GM12864 (cell line): Measurements from ENCODE around the gene TRIP10.

Experiments
- DNase-seq: peaks from one replicate; pipeline ENCODE4 v3.0.0-alpha.2; 2011; ENCODE audit warnings: low read depth
- H3K4me3 ChIP-seq: 2 replicates; pipeline ENCODE4 v1.5.1; 2011; ENCODE audit warnings: mild to moderate bottlenecking, low read depth, low read length, control low read depth
- TF ChIP-seq, protein P1 (sequence below): IDR thresholded peaks from 2 replicates; pipeline ENCODE4 v1.5.1; 2011; ENCODE audit warnings: low read depth, mild to moderate bottlenecking, moderate library complexity, low read length, control low read depth, inconsistent platforms; ENCODE audit errors: missing control alignments

Gene TRIP10, protein sequence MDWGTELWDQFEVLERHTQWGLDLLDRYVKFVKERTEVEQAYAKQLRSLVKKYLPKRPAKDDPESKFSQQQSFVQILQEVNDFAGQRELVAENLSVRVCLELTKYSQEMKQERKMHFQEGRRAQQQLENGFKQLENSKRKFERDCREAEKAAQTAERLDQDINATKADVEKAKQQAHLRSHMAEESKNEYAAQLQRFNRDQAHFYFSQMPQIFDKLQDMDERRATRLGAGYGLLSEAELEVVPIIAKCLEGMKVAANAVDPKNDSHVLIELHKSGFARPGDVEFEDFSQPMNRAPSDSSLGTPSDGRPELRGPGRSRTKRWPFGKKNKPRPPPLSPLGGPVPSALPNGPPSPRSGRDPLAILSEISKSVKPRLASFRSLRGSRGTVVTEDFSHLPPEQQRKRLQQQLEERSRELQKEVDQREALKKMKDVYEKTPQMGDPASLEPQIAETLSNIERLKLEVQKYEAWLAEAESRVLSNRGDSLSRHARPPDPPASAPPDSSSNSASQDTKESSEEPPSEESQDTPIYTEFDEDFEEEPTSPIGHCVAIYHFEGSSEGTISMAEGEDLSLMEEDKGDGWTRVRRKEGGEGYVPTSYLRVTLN

DNA sequence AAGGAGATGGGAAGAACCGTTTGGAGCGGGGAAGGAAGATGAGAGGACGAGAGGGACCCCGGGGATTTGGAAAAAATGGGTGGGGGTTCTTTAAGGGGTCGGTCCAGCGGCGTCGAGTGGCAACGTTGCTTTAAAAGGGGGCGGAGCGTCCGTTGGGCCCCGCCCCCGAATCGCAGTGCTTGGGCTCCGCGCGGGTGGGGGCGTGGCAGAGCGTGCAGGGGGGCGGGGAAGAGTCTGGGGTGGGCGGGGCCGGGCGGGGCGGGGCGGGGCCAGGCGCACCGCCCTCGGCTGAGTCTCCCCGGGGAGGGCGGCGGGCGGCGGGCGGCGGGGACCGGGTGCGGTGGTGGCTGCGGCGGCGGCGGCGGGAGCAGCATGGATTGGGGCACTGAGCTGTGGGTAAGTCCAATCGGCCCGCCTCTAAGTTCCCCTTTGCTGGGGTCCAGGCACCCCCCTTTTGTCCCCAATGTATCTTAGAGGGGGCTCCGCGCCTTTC, at the start of gene TRIP10:
TSS of gene TRIP10 (plus strand) at position 291 of the 493 bp plus-strand sequence. CDS start at position 373, 82 bp downstream.
- TF ChIP-seq, protein P1, sequence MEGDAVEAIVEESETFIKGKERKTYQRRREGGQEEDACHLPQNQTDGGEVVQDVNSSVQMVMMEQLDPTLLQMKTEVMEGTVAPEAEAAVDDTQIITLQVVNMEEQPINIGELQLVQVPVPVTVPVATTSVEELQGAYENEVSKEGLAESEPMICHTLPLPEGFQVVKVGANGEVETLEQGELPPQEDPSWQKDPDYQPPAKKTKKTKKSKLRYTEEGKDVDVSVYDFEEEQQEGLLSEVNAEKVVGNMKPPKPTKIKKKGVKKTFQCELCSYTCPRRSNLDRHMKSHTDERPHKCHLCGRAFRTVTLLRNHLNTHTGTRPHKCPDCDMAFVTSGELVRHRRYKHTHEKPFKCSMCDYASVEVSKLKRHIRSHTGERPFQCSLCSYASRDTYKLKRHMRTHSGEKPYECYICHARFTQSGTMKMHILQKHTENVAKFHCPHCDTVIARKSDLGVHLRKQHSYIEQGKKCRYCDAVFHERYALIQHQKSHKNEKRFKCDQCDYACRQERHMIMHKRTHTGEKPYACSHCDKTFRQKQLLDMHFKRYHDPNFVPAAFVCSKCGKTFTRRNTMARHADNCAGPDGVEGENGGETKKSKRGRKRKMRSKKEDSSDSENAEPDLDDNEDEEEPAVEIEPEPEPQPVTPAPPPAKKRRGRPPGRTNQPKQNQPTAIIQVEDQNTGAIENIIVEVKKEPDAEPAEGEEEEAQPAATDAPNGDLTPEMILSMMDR, result no peak
- H3K4me3 ChIP-seq, result peak within 1 kb of the TSS; percentile 71
- no peak for DNase-seq

DNA sequence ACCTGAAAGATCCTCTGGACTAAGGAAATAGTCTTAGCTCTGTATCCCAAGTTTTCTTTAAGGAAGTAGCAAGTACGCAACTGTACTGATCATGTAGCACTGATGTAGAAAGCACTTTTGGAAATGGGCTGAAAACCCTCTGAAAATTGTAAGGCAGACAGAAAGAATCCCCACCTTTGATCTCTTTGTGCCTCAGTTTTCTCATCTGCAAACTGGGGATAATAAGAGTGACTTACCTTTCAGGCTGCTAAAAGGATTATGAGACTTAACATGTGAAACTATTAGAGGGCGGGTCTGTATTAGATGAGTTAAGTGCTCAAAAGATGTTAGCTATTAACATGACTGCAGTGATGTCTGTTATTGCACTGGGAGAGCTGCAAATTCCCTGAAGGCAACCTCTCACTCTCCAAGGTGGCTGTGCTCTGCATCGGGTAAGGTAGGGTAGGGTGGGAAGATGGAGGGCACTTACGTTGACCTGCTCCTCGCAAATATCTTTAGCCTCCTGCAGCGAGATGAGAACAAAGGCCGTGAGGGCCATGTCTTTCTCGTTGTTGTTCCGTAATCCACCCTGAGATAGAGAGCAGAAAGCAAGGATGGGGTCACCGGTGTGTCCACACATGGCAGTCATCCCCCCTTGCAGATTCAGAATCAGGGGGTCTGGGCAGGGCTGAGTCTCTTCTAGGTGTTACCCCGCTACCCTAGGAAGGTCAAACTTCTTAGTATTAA, 49.2 kb upstream of the TRIP10 start:
- DNase-seq, result no peak
- TF ChIP-seq, protein P1, result no peak
- H3K4me3 ChIP-seq, result no peak overlapping the region

DNA sequence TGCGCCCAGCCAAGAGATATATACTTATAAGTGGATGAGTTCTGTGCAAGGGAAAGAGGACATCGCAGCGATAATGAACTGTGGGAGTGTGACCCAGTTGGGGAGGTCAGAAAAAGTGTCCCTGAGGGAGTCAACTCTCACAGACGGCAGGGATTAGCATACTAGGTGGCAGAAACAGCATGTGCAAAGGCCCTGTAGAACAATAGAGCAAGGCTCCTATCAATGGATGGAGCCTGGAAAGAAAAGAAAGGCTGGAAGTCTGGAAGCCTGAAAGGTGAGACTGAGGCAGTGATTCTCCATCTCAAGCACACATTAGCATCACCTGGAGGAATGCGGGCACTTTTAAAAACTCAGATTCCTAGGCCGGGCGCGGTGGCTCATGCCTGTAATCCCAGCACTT, 48.1 kb upstream of the TRIP10 start:
- H3K4me3 ChIP-seq, result no peak overlapping the region
- TF ChIP-seq, protein P1, result no peak
- DNase-seq, result no peak

DNA sequence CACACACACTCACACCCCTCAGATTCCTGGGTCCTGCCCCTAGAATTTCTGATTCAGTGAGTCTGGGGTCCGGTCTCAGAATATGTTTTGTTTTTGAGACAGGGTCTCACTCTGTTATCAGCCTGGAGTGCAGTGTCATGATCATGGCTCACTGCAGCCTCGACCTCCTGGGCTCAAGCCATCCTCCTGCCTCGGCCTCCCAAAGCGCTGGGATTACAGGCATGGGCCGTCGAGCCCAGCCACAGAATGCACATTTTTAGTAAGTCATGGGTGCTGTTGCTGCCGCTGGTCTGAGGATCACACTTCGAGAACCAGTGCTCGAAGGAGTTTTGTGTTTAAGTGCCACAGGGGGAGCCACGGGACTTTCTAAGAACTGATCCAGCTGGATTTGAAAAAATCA, 47.5 kb upstream of the TRIP10 start:
- no peak for DNase-seq
- H3K4me3 ChIP-seq, result no peak overlapping the region
- TF ChIP-seq, protein P1, result no peak

DNA sequence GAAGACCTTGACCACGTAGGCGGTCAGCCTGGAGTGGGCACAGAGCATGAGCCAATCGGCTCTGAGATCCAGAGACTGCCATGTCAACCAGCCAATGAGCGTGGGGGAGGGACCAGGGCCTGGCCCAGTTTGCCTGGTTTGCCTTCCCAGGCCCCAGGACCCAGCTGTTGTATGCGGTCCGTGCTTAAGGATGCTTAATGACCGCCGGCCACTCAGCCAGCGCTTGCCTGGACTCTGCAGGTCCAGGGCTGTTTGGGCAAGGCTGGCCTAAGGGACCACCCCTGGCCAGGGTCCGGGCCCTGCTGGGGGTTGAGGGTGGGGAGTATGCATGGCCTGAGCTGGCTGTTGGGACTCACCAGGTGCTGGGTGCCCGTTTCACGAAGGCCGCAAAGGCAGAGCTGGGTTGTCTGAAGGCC, 46.4 kb upstream of the TRIP10 start:
- no peak for DNase-seq
- no peak overlapping the region for H3K4me3 ChIP-seq
- TF ChIP-seq, protein P1, result no peak

DNA sequence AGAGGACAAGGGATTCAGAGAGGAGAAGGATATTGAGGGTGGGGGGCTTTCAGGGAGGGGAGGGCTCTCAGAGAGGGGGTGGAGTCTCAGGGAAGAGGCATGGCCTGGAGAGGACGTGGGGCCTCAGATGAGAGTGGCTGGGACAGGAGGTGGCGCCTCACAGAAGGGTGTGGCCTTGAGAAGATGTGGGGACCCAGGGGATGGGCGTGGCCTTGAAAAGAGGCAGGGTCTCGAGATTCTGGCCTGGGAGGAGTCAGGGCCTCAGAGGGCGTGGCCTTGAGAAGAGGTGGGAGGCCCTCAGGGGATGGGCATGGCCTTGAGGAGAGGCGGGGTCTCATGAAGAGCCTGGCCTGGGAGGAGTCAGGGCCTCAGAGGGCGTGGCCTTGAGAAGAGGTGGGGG, 45.8 kb upstream of the TRIP10 start:
- no peak for DNase-seq

More for the DNA sequence above, 45.8 kb upstream of the TRIP10 start:
- TF ChIP-seq, protein P1, result no peak
- no peak overlapping the region for H3K4me3 ChIP-seq
